ENCODE data around the gene COPE.
A peak's percentile ranks its signal among the peaks of the same experiment; 100 is the strongest.

GRCh38 chr19:18932216-18932841, 13.1 kb upstream of the COPE start:
- no peak for TF ChIP-seq SUZ12 (IDR thresholded peaks at IDR 0.05)
- TF ChIP-seq FOXM1 (IDR thresholded peaks at IDR 0.05; ENCODE audit: borderline replicate concordance) = no peak
- TF ChIP-seq TARDBP (IDR thresholded peaks at IDR 0.05) = no peak
- TF ChIP-seq SP1 (IDR thresholded peaks at IDR 0.05) = peak; percentile 41; the same call in 1 of the 2 replicates
- TF ChIP-seq ELF4 (IDR thresholded peaks at IDR 0.05) = no peak
- TF ChIP-seq LEF1 (IDR thresholded peaks at IDR 0.05; ENCODE audit: borderline replicate concordance) = no peak
- TF ChIP-seq NFRKB (IDR thresholded peaks at IDR 0.05) = no peak
- TF ChIP-seq ZNF384 (IDR thresholded peaks at IDR 0.05) = no peak
- TF ChIP-seq BHLHE40 (IDR thresholded peaks at IDR 0.05; ENCODE audit: borderline replicate concordance) = no peak
- no peak for TF ChIP-seq PKNOX1 (IDR thresholded peaks at IDR 0.05)
- no peak for TF ChIP-seq CTBP1 (IDR thresholded peaks at IDR 0.05; ENCODE audit: borderline replicate concordance)
